Stimulated activated CD4-positive, alpha-beta T cell treated with anti-CD3 and anti-CD28 coated beads, Interleukin-1b, Interleukin-23, amount 100 ng/mL, for 48 hours (primary cell): ENCODE data around the gene TCP1.
A peak's percentile ranks its signal among the peaks of the same experiment; 100 is the strongest.
"Not testable (repeated sequence)": the region's sequence is repeated elsewhere in the genome, so short reads cannot be mapped to it uniquely, and the experiment has no call there.

Experiments used
- DNase-seq: peaks from one replicate; pipeline ENCODE4 v3.0.0-alpha.2; 2020

TCP1 gene

GRCh38 chr6:159816775-159817174, 27.4 kb upstream of the TCP1 start:
- DNase-seq, result not testable (repeated sequence)

DNA sequence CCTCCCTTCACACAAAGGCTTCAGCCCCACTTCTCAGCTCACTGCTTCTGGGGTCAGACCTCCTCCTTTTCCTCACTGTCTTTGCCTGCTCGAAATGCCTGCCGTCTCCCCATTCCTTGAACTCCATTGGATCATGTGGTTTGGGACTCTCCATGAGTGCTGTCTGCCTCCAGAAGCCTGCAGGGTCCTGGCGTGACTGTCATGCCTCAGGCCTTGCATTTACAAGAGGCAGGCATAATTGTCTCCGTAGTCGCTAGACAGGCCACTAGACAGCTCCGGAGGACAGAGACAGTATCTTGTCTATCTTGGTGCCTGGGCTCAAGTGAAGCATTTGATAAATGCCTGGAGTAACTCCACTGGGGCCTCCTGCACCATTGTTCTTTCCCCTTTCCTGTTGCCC, 26.0 kb upstream of the TCP1 start:
- no peak for DNase-seq

DNA sequence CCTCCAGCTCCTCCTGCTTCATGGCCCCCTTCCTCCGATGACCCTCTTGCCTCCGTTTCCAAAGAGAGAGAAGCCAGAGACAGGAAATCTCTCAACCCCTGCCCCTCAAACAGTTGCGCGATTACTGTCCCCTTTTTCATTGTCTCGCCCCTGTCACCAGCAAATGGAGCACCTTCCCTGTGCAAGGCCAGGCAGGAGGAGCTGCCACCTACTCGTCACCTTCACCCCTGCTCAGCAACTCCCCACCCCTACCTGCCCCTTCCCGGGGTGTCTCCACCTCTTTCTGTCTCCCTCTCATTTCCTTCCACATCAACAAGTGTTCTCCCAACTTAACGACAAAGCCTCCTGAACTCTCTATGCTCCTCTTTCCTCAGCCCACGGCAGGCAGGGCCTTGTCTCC, 24.4 kb upstream of the TCP1 start:
- DNase-seq, result no peak

- DNase-seq, result no peak
Measured at GRCh38 chr6:159809149-159809548, 19.7 kb upstream of the TCP1 start.

DNA sequence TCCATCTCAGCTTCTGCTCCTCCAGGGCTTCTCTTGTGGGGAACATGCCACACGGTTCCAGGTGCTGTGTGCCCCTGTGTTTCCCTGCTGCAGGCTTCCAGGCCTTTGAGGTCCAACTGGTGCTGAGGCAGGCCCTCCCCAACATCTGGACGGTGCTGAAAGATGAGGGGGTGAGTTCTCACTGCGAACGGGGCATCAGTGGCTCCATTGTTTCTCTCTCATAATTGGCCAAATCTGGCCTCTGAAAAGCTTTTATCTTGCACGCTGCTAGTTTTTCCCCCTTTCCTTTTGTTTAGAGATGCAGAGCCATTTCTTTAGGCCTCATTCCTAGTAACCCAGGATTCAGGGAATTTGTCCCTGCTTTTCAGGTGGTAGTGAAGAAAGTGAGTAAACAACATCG, 19.2 kb upstream of the TCP1 start:
- DNase-seq, result no peak

DNA sequence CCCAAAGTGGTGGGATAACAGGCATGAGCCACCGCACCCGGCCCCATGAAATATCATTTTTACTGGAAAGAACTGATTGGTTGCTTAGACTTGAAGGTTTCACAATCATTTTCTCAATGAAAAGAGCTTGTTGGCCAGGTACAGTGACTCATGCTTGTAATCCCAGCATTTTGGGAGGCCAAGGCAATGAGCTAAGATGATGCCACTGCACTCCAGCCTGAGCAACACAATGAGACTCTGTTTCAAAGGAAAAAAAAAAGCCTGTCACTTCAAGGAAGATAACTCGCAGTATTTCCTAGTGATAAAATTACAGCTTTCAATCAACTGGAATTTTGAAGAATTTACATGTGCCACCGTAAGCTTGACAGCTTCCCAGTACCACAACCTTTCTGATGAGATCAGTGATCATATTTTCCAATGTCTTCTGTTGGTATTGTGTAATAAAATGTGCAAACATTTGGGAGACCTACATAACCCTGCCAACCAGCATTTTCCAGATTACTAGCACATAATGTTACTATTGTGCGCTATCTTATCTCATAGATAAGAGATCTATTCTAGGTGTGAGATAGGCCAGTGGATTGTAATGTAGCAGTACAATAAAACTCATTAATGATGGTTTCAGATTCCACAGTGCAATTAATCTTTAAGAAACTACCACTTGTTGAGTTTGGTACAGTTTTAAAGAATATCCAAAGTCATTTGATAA, 17.9 kb upstream of the TCP1 start:
- DNase-seq, result no peak

- no peak for DNase-seq
Measured at GRCh38 chr6:159806021-159806458, 16.6 kb upstream of the TCP1 start.

DNA sequence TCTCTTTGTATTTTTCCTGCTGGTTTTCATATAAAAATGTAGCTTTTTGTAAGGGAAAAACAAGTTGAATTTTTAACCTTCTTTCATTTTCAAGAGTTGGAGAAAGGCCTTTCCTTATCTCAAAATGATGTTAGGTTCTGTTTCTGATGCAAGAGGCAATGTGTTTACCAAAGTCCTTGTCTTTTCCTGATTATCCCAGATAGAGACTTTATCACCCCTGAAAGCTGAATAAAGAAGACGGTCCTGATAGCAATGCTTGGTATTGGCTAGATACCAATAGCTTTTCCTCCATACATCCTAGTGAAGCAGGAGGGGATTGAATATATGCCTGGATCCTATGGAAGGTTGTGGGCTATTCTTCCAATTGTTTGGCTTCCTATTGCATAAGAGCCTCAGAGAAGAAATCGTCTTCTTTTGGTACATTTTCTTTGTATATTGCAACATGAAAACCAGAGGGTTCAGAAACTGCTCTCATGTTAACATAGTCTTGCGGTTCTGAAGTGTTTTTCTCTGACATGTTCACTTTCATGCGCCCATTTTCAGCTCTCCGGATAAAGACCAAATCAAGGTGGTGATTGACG, 16.1 kb upstream of the TCP1 start:
- no peak for DNase-seq

GRCh38 chr6:159804504-159804903, 15.1 kb upstream of the TCP1 start:
- no peak for DNase-seq

DNA sequence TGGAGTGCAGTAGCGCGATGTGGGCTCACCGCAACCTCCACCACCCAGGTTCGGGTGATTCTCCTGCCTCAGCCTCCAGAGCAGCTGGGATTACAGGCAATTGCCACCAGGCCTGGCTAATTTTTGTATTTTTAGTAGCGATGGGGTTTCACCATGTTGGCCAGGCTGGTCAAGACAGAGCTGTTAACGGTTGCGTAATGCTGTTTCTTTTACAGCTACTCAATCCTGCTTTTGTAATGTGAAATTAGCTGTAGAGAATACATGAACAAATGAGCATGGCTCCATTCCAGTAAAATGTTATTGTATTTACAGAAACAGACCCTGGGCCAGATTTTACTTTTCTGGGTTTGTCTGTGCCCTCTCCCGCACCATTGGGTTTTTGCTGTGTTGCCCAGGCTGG, 12.5 kb upstream of the TCP1 start:
- no peak for DNase-seq

GRCh38 chr6:159800141-159800865, 10.9 kb upstream of the TCP1 start, which contains the start of gene PNLDC1:
Gene PNLDC1 (plus strand): TSS chr6:159800276. CDS start chr6:159800308, 32 bp downstream.
- no peak for DNase-seq

DNA sequence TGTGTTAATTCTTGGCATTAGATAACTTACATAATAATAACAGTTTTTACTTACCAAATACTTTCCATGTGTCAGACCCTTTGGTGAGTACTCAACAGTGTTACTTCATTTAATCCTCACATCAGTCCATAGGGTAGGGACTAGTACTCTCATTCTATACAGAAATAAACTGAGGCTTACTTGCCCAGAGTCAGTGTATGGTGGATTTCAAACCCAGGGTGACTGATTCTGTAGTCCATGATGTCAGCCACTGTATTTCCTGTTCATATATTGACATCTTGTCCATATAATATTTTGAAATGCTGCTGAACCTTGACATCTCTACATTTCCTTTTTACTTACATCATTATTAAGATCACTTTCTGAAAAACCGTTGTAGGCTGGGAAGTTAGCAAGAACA, 8.2 kb upstream of the TCP1 start:
- DNase-seq, result no peak

- not testable (repeated sequence) for DNase-seq
Measured at GRCh38 chr6:159794976-159795375, 5.6 kb upstream of the TCP1 start.

- peak; percentile 4 for DNase-seq
Measured at GRCh38 chr6:159790956-159791598, 1.7 kb upstream of the TCP1 start.

DNA sequence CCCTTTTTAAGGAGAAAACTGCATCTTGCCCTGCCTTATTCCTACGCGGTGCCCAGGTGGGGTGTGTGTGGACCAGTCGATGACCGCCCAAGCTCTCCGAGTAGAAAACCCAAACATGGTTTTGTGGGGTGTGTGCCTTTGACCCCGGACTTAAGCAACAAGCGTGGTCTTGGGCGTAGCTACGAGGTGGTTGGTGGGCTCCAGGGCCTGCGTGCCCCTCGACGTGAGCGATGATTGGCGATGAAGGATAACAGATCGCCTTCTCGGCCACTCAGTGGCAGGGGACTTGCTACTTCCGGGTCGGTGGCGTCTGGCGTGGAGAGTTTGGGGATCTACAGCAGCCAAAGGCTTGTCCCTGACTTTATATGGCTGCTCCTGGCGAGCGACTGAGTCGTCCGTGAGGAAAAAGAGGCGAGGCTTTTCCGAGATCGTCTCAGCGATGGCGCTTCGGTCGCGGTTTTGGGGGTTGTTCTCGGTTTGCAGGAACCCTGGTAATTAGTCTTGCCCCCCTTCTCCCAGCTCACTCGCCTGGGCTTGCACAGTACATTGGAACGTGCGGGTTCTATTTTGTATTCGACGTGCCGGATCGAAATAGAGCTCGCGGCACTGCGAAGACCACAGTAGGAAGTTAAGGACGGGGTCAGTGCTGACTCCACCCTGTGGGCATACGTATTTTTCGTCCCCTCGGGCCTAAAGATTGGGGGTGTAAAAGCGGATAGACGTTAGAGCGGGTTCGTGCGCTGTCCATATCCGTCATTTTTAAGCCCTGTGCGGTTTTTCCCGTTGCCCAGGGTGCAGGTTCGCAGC, 950 bp upstream of the TCP1 start, which contains the start of gene MRPL18:
Gene MRPL18 (plus strand): TSS at position 319 of the 807 bp plus-strand sequence. CDS start 121 bp downstream, at position 440.
- DNase-seq, result peak; percentile 93

DNA sequence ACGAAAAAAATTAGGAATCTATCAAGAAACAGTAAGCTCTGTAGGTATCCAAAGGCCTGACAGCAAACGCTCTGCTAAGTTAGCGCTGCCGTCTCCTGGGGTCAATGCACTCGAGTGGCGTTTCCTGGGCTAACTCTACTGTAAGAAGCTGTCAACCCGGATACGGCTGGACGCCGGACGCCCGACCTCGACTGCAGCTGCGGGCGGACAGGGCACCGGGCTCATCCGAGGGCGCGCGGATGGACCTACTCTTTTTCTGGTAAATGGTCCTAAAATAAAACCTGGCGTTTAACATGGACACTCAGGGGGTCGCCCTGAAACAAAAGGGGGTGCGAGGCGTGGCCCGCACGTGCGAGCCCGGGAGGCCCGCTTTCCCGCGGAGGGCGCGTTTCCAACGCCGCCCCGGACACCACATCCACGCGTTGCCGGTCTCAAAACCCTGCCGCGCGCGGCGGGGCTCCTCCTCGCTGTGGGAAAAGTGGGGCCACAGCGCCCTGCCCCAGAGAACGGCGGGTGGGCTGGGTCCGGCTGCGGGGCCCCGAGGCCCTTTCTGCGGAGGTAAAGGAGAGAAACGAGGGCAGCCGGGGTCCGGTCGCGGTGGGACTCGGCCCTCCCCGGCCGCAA, 537 bp downstream of the TCP1 start:
- peak; percentile 18 for DNase-seq

DNA sequence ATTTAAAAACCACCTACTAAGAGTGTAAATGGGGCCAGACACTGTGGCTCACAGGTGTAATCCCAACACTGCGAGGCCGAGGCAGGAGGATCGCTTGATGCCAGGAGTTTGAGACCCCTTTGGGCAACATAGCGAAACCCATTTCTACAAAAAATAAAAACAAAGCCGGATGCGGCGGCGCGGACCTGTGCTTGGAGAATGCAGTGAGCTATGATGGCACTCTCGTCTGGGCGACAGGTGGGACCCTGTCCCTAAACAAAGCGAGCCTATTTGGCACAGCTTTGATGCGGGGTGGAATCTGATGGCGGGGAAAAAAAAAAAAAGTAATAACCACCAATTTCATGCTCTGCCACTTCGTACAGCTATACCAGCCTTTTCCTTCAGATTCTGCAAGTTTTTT, 1.1 kb downstream of the TCP1 start:
- DNase-seq, result no peak

DNA sequence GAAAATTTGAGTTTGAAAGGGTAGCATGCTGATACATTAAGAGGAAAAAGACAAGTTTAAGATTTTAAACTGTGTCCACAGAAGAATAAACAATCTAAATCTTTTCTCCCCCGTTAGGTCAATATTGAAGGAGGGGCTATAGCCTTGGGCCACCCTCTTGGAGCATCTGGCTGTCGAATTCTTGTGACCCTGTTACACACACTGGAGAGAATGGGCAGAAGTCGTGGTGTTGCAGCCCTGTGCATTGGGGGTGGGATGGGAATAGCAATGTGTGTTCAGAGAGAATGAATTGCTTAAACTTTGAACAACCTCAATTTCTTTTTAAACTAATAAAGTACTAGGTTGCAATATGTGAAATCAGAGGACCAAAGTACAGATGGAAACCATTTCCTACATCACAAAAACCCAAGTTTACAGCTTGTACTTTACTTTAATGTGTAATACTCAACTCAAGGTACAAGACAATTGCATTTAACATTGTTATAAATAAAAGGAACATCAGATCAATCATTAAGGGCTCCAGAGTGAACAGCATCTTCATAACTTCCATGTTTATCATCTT, 10.8 kb downstream of the TCP1 start:
- no peak for DNase-seq

- DNase-seq, result no peak
Measured at GRCh38 chr6:159778131-159778530, 11.3 kb downstream of the TCP1 start.

DNA sequence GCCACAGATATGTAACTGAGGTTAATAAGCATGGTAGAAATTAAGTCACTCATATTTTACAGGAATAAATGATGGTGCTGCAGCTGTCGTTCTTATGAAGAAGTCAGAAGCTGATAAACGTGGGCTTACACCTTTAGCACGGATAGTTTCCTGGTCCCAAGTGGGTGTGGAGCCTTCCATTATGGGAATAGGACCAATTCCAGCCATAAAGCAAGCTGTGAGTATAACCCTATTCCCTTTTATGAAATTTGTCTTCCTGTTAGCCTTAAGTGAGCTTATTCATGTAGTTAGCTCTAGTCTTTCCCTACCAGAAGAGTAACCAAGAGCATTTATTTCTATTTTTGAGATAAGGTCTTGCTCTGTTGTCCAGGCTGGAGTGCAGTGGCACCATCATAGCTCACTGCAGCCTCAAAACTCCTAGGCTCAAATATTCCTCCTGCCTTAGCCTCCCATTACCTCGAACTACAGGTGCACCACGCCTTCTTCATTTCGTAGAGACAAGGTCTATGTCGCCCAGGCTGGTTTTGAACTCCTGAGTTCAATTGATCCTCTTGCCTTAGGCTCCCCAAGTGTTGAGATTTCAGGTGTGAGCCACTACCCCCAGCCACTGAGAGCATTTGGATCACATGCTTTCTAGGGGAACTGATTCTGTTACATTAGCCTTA, 12.0 kb downstream of the TCP1 start:
- no peak for DNase-seq

GRCh38 chr6:159772196-159772595, 17.2 kb downstream of the TCP1 start:
- DNase-seq, result no peak
